Measurements from ENCODE around the gene PPP2R2D.

PPP2R2D gene

DNA sequence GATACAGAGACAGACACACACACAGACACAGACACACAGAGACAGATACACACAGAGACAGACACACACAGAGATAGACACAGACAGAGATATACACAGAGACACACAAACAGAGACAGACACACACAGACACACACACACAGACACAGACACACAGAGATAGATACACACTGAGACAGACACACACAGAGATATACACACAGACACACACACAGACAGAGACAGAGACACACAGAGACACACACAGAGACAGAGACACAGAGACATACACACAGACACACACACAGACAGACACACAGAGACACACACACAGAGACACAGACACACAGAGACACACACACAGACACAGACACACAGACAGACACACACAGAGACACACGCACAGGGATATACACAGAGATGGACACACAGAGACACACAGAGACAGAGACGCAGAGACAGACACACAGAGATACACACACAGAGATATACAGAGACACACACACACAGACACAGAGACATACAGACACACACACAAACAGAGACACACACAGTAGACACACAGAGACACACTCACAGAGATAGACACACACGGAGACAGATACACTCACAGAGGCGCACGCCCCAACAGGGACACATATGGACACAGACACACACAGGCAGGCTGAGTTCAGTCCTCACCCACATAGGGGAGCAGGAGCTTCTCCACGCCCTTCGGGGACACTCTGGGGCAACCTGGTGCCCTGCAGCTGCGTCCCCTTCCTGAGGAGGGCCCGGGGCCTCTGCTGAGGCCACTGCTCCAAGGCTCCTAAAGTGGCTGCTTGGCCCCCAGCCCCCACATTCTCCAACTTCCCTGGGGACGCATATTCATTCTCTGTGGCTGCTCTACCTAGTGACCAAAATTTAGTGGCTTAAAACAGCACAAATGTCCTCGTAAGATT is 10.3 kb upstream of the PPP2R2D start:
- no peak for DNase-seq

DNA sequence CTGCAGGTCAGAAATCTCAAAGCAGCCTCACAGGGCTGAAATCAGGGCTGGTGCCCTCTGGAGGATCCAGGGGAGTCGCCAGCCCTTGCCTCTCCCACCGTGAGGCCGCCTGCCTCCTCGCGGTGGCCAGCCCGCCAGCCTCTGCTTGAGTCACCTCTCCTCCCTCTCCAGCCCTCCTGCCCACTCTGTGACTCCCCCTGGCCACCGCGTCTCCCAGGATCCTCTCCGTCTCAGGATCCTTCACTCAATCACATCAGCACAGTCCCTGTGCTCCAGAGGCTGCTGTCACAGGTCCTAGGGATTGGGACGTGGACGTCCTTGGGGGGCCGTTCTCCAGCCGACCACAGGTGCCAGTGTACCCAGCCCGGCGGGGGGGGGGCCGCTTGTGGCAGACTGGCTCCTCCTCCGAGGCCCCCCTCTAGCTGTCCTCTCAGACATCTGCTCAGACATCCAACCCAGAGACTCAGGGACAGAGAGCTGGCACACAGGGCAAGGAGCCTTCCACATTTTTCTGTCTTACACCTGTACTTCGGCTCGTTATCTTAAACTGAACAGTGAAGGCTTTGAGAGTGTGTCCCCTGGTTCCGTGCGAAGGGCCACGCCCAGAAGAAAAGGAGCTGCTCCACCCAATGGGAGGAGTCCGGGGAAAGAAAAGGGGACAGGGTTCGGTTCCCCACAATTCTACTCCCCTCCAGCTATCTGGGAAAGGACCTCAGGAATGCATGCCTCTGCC is 9.4 kb upstream of the PPP2R2D start:
- DNase-seq, result no peak

- no peak for DNase-seq
These were observed 8.6 kb upstream of the PPP2R2D start for GRCh38 chr10:131891929-131892805.

GRCh38 chr10:131892806-131893675 is 7.8 kb upstream of the PPP2R2D start:
- DNase-seq, result no peak

- DNase-seq, result no peak
These were observed 5.7 kb upstream of the PPP2R2D start for GRCh38 chr10:131895116-131895515.

GRCh38 chr10:131896403-131896802 is 4.4 kb upstream of the PPP2R2D start:
- no peak for DNase-seq

DNA sequence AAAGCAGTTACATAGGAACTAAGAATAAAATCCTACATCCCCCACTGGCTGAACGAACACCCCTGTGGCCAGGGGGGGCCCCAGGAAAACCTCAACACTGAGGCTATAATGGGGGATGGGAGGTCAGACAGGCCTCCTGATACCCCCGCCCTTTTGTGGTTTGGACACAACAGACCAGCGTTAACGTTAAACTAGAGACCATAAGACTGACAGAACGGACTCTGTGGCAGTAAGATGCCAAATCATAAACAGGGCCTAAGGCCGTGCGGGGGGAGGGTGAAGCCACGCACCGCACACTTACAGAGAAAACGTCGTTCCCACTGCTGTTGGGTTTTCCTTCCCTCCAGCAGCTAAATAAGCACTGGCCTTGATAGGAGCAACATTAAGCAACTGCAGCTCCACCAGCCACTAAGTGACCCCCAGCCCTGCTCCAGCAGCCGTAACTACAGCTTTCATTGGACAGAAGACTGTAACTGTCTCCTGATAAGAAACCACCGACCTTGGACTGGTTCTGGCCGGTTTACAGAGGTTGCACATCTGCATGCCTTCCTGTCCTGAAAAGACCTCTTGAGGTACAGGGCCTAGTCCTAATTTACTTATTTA is 3.4 kb upstream of the PPP2R2D start:
- DNase-seq, result no peak

GRCh38 chr10:131898061-131898460 is 2.7 kb upstream of the PPP2R2D start:
- no peak for DNase-seq

GRCh38 chr10:131898713-131899112 is 2.1 kb upstream of the PPP2R2D start:
- DNase-seq, result no peak

DNA sequence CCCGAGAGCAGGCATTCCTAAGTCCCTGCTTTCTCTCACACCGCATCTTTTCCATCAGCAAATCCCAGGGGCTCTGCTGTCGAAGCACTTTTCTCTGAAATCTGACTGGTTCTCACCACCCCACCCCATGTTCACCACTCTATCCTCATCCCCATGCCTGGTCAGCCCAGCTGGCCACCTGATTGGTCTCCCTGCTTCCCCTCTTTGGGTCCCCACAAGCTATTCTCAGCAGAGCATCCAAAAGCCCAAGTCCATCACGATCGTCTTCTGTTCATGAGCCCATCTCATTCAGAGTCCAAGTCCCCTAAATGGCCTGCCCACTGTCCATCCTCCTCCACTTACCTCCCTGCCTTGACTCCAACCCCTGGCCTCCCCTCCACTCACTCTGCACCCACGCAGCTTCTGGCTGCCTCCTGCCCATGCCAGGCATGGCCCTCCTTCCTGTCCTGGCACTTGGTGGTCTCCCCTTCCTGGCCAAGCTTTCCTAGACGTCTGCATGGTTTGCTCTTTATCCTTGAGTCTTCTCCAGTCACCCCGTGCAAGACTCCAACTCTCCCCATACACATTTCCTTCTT is 1.6 kb upstream of the PPP2R2D start:
- no peak for DNase-seq

GRCh38 chr10:131899695-131900349 is 986 bp upstream of the PPP2R2D start:
- no peak for DNase-seq

GRCh38 chr10:131901181-131901829 is 497 bp downstream of the PPP2R2D start:
- DNase-seq, result peak; percentile 53

- DNase-seq, result no peak
These were observed 1.4 kb downstream of the PPP2R2D start for GRCh38 chr10:131902211-131902610.

- DNase-seq, result no peak
These were observed 1.9 kb downstream of the PPP2R2D start for GRCh38 chr10:131902691-131903090.

DNA sequence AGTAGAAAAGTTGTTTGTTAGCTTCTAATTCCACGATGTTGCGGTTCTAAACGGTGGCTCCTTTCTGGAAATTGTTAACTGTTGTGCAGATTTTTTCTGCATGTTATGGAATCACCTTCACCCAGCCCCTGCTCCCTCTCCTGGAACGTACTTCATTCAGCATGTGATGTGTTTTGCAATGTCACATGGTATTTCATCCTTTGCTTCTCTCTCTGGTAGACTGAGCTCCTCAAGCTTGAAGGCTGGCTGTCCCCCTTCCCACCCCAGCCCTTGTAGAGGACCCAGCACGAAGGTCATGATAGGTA is 4.4 kb downstream of the PPP2R2D start:
- no peak for DNase-seq

DNA sequence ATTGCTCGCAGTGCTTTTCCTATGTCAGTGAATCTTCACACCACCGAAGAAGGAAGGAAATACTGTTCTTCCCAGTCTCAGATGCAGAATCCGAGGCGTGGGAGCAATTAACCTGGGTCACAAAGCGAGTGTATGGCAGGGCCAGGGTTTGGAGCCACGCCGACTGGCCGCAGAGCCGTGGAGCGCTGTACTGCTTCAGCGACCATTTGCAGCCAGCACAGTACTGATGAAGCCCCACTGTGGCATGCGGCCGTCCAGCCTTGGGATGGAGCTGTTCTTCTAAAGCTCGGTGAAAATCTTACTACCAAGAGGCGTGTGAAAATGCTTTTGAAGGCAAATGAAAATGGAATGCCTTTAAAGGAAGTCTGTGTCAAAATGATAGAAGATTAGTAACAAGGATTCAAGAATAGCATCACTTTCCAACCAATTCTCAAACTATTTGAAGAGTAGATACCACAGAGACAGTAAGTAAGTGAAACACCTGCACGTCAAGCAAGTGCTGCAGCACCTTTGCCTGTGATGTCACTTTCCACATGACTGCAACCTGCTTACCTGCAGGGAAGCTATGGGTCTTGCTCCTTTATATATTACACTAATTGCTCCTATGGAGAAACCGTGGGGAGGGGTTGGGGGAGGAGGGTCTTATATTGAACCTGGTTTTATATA is 4.9 kb downstream of the PPP2R2D start:
- no peak for DNase-seq

GRCh38 chr10:131906269-131906639 is 5.4 kb downstream of the PPP2R2D start:
- no peak for DNase-seq

GRCh38 chr10:131907679-131908078 is 6.9 kb downstream of the PPP2R2D start:
- DNase-seq, result no peak

- no peak for DNase-seq
These were observed 7.3 kb downstream of the PPP2R2D start for GRCh38 chr10:131908151-131908550.

All from left hindlimb (tissue), 1 donor.